Measurements from ENCODE around the gene PCSK9. TPM values are rescaled to one million over a fixed set of nuclear protein-coding genes. Genes with fewer than 3 reads are reported as not detected.
"Not testable (repeated sequence)": the region's sequence is repeated elsewhere in the genome, so short reads cannot be mapped to it uniquely, and the experiment has no call there.

PCSK9 gene
- total RNA-seq, 1 experiment from 2014 or later = 41.6 TPM

- H3K27me3 Mint-ChIP-seq (ENCODE audit: unreplicated experiment) = peaks cover 92% of the 10 kb centered on the region
- H3K36me3 Mint-ChIP-seq (ENCODE audit: insufficient read depth, unreplicated experiment) = no peaks in the 10 kb centered on the region
- no peaks in the 10 kb centered on the region for H3K4me1 Mint-ChIP-seq (ENCODE audit: low read depth, unreplicated experiment)
- intact Hi-C loops (cut with micrococcal nuclease; ENCODE audit: unreplicated experiment) = no loop called here
- CTCF ChIA-PET = no interaction called here
- no peak overlapping the region for H3K27ac Mint-ChIP-seq (ENCODE audit: unreplicated experiment)
- no peak for DNase-seq
- H3K9me3 Mint-ChIP-seq (ENCODE audit: low read depth, unreplicated experiment) = no peaks in the 10 kb centered on the region
- no TSS peak for BruUV-seq (replicated peaks)
- no peak for TF ChIP-seq CTCF (IDR thresholded peaks at IDR 0.05; ENCODE audit: unreplicated experiment)
- no peak overlapping the region for H3K4me3 Mint-ChIP-seq (ENCODE audit: low read depth, unreplicated experiment)
These were observed 23.4 kb upstream of the PCSK9 start for GRCh38 chr1:55015731-55016620.

- intact Hi-C loops (cut with micrococcal nuclease; ENCODE audit: unreplicated experiment) = no loop called here
- no peak overlapping the region for H3K4me3 Mint-ChIP-seq (ENCODE audit: low read depth, unreplicated experiment)
- H3K36me3 Mint-ChIP-seq (ENCODE audit: insufficient read depth, unreplicated experiment) = no peaks in the 10 kb centered on the region
- TF ChIP-seq CTCF (IDR thresholded peaks at IDR 0.05; ENCODE audit: unreplicated experiment) = no peak
- no peak for DNase-seq
- peaks cover 7% of the 10 kb centered on the region for H3K4me1 Mint-ChIP-seq (ENCODE audit: low read depth, unreplicated experiment)
- peaks cover 73% of the 10 kb centered on the region for H3K27me3 Mint-ChIP-seq (ENCODE audit: unreplicated experiment)
- CTCF ChIA-PET = no interaction called here
- H3K27ac Mint-ChIP-seq (ENCODE audit: unreplicated experiment) = no peak overlapping the region
- no TSS peak for BruUV-seq (replicated peaks)
- no peaks in the 10 kb centered on the region for H3K9me3 Mint-ChIP-seq (ENCODE audit: low read depth, unreplicated experiment)
These were observed 21.0 kb upstream of the PCSK9 start for GRCh38 chr1:55018395-55018794.

DNA sequence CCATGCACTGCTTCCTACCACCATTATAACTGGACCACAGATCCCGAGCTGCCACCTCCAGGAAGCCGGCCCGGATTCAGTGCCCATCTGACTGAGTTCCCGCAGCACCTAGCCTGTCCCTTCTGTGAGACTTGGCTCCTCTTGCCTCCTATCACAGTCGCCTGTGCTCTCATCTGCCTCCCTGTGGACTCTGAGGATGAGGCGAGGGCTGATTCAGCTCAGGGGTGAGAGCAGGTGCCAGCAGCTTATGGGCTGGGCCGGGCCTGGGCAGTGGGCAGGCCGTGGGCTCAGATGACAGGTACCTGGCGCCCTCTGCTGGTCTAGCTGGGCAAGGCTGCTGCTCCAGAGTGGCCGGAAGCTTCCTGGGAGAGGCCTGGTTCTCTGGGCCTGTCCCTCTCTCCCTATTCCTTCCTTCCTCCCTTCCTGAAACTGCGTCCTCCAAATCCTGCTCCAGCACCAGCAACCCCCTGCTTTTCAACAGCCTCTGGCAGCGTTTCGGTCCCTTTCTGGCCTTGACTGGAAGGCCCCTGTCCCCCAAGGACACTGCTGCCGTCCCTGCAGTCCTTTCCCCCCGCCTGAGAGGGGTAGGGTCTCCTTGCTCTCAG is 17.3 kb upstream of the PCSK9 start:
- no peaks in the 10 kb centered on the region for H3K36me3 Mint-ChIP-seq (ENCODE audit: insufficient read depth, unreplicated experiment)
- peaks cover 24% of the 10 kb centered on the region for H3K4me1 Mint-ChIP-seq (ENCODE audit: low read depth, unreplicated experiment)
- intact Hi-C loops (cut with micrococcal nuclease; ENCODE audit: unreplicated experiment) = loop anchor here (1.0 kb wide), 2 partner anchors 72 to 77 kb away; no protein-coding TSS in a partner anchor
- no TSS peak for BruUV-seq (replicated peaks)
- H3K27me3 Mint-ChIP-seq (ENCODE audit: unreplicated experiment) = peaks cover 36% of the 10 kb centered on the region
- H3K4me3 Mint-ChIP-seq (ENCODE audit: low read depth, unreplicated experiment) = no peak overlapping the region
- peak; percentile 94 for DNase-seq
- no peaks in the 10 kb centered on the region for H3K9me3 Mint-ChIP-seq (ENCODE audit: low read depth, unreplicated experiment)
- no peak overlapping the region for H3K27ac Mint-ChIP-seq (ENCODE audit: unreplicated experiment)
- CTCF ChIA-PET = interaction anchor here (0.6 to 2.1 kb wide), 26 partner anchors 9 to 215 kb away, joined by 3 to 93 read pairs (median 4); partner anchors contain the start of genes DHCR24 and PCSK9
- TF ChIP-seq CTCF (IDR thresholded peaks at IDR 0.05; ENCODE audit: unreplicated experiment) = peak; percentile 94

GRCh38 chr1:55024163-55024562 is 15.2 kb upstream of the PCSK9 start:
- DNase-seq; CTCF ChIA-PET; H3K9me3 Mint-ChIP-seq (ENCODE audit: low read depth, unreplicated experiment); H3K36me3 Mint-ChIP-seq (ENCODE audit: insufficient read depth, unreplicated experiment); H3K27ac Mint-ChIP-seq (ENCODE audit: unreplicated experiment); intact Hi-C loops (cut with micrococcal nuclease; ENCODE audit: unreplicated experiment); BruUV-seq (replicated peaks); H3K4me3 Mint-ChIP-seq (ENCODE audit: low read depth, unreplicated experiment): not testable (repeated sequence)
- peaks cover 24% of the 10 kb centered on the region for H3K4me1 Mint-ChIP-seq (ENCODE audit: low read depth, unreplicated experiment)
- peaks cover 18% of the 10 kb centered on the region for H3K27me3 Mint-ChIP-seq (ENCODE audit: unreplicated experiment)

DNA sequence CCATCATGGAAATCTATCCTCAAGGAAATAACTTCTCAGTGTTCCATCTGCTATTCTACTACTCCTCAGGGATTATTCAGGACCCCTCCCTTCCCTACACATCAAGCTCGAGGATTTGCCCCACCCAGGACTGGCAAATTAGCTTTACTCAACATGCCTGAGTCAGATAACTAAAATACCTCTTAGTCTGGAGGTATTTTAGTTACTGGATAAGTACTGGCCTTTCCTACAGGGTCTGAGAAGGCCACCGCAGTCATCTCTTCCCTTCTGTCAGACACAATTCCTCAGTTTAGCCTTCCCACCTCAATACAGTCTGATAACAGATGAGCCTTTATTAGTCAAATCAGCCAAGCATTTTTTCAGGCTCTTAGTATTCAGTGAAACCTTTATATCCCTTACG is 12.7 kb upstream of the PCSK9 start:
- H3K9me3 Mint-ChIP-seq (ENCODE audit: low read depth, unreplicated experiment); H3K4me3 Mint-ChIP-seq (ENCODE audit: low read depth, unreplicated experiment); H3K36me3 Mint-ChIP-seq (ENCODE audit: insufficient read depth, unreplicated experiment); intact Hi-C loops (cut with micrococcal nuclease; ENCODE audit: unreplicated experiment); H3K27ac Mint-ChIP-seq (ENCODE audit: unreplicated experiment); CTCF ChIA-PET; BruUV-seq (replicated peaks); DNase-seq: not testable (repeated sequence)
- Mint-ChIP-seq H3K27me3 (ENCODE audit: unreplicated experiment) (peaks cover 22% of the 10 kb centered on the region), H3K4me1 (ENCODE audit: low read depth, unreplicated experiment) (peaks cover 24% of the 10 kb centered on the region)

DNA sequence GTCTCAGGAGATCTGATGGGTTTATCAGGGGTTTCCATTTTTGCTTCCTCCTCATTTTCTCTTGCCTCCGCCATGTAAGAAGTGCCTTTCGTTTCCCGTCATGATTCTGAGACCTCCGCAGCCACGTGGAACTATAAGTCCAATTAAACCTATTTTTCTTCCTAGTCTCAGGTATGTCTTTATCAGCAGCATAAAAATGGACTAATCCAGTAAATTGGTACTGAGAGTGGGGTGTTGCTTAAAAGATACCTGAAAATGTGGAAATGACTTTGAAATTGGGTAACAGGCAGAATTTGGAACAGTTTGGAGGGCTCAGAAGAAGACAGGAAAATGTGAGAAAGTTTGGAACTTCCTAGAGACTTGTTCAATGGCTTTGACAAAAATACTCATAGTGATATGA is 8.2 kb upstream of the PCSK9 start:
- CTCF ChIA-PET; H3K4me3 Mint-ChIP-seq (ENCODE audit: low read depth, unreplicated experiment): not testable (repeated sequence)
- H3K4me1 Mint-ChIP-seq (ENCODE audit: low read depth, unreplicated experiment) = peaks cover 18% of the 10 kb centered on the region

More for the DNA sequence above, 8.2 kb upstream of the PCSK9 start:
- BruUV-seq (replicated peaks); H3K9me3 Mint-ChIP-seq (ENCODE audit: low read depth, unreplicated experiment); H3K27ac Mint-ChIP-seq (ENCODE audit: unreplicated experiment); DNase-seq; H3K36me3 Mint-ChIP-seq (ENCODE audit: insufficient read depth, unreplicated experiment); intact Hi-C loops (cut with micrococcal nuclease; ENCODE audit: unreplicated experiment): not testable (repeated sequence)
- peaks cover 38% of the 10 kb centered on the region for H3K27me3 Mint-ChIP-seq (ENCODE audit: unreplicated experiment)
